ENCODE measurements around the gene SETD6.
A peak's percentile ranks its signal among the peaks of the same experiment; 100 is the strongest.

The SETD6 gene

DNA sequence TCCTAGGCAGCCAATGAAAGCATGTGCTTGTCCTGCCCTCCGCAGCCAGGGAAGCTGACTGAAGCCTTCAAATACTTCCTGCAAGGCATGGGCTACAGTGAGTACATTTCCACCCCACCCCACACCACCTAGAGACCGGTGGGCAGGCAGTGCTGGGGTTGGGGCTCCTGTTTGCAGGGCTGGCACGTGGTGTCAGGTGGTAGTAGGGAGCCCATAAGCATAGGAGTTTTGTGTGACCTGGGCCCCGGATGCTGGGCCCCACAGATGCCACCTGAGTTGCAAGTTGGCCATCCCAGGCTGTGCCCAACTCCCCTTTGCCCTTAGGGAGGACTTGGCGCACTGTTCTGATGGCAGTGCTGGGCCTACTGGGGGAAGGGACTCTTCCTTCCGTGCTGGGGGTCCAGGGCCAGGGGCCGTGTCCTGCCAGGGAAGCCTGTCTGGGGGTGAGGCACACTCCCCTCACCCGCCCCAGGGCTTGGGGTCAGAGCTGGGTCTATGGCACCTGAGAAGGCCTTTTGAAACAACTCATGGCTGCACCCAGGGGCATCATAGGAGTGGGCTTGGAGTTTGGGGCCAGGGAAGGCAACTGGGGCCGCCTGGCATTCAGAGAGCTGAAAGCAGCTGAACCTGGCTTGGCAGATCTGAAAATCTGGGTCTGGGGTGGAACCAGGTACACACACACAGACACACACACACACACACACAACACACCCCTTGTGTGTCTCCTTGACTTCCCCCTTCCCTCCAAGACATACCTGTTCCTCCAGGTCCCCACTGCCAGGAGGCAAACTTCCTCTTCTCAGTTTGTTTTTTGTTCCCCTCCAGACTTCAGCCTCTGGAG is 5.8 kb upstream of the SETD6 start:
- Histone ChIP-seq H3K36me3 (ENCODE audit: insufficient read depth, low read length) (peaks cover 4% of the 10 kb centered on the region; the same call in 1 of the 2 replicates), H3K9me3 (ENCODE audit: insufficient read depth, low read depth, low read length) (no peaks in the 10 kb centered on the region), H3K4me1 (ENCODE audit: insufficient read depth, low read length) (no peaks in the 10 kb centered on the region), H3K27ac (ENCODE audit: low read depth, low read length) (no peak overlapping the region), H3K27me3 (ENCODE audit: insufficient read depth, low read length) (no peaks in the 10 kb centered on the region), H3K4me3 (ENCODE audit: low read length) (no peak overlapping the region), H3K9ac (ENCODE audit: low read depth, low read length) (no peak overlapping the region)
- 92% methylated on average over 9 of the region's 9 CpGs for WGBS

DNA sequence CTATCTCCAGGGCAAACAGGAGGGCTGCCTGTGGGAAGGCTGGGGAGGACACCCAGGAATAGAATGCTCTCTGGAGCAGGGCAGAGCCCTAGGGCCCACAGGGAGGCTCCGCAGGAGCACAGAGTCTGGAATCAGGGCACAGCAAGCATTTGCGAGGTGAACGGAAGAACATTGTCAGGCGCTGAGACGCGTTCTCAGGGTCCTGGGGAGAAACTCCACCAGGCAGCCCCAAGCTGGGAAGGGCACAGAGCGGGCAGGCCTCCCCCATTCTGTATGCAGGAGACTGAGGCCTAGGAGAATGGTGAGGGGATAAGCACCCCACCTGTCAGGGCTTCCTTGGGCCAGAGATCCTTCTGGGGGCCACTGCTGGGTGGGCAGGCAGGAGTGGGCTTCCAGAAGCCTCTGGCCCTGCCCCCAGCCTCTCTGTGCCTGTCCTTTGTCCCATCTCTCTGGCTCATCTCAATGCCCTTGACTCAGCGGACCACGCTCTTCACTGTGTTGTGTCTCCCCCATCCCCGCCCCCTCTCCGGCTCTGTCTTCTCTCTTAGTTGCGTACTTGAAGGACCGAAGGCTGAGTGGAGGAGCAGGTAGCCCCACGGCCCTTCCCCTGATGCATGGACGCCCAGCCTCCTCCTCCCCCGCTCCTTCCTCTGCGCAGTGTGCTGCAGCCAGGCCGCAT is 5.1 kb upstream of the SETD6 start:
- Histone ChIP-seq H3K4me3 (ENCODE audit: low read length) (no peak overlapping the region), H3K9ac (ENCODE audit: low read depth, low read length) (0 out of 2 replicates have a peak overlapping the region, but pooled peaks have one; percentile 26), H3K27me3 (ENCODE audit: insufficient read depth, low read length) (no peaks in the 10 kb centered on the region), H3K27ac (ENCODE audit: low read depth, low read length) (no peak overlapping the region), H3K36me3 (ENCODE audit: insufficient read depth, low read length) (peaks cover 4% of the 10 kb centered on the region; the same call in 1 of the 2 replicates), H3K9me3 (ENCODE audit: insufficient read depth, low read depth, low read length) (no peaks in the 10 kb centered on the region), H3K4me1 (ENCODE audit: insufficient read depth, low read length) (no peaks in the 10 kb centered on the region)
- 88% methylated on average over 18 of the region's 18 CpGs for WGBS

DNA sequence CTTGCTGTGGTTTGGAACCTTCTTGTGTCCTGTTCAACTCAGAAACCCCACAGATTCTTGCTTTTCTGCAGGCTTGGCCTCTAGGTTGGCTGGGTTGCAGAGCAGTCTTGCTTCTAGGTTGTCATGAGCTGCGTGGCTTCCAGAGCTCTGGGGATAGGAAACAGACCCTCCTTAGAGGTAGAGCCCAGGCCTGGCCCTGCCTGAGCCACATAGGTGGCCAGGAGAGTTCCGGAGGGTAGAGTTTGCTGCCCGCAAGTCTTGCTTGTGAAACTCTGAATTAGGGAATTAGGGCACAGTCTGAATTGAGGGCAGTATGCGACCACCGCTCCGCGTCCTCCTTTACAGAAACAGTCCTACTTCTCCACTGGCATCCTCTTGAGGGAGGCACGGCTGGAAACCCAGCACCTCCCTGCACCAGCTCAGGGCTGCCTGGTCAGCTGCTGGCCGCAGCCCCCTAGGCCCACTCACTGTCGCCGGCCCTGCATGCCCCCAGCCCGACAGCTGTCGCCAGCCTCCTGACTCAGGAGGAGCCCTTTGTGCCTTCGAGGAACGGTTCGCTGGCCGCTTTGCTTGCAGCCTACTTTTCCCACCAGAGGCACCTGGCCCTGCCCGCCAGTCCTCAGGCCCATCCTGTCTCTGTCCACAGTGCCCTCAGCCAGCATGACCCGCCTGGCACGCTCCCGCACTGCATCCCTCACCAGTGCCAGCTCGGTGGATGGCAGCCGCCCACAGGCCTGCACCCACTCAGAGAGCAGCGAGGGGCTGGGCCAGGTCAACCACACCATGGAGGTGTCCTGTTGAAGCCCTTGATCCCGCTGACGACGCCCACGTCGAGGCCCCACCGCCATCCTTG is 4.3 kb upstream of the SETD6 start:
- no peak overlapping the region for H3K27ac ChIP-seq (ENCODE audit: low read depth, low read length)
- H3K4me1 ChIP-seq (ENCODE audit: insufficient read depth, low read length) = no peaks in the 10 kb centered on the region
- peak overlapping the region; percentile 26; the same call in 1 of the 2 replicates for H3K9ac ChIP-seq (ENCODE audit: low read depth, low read length)
- 95% methylated on average over 30 of the region's 30 CpGs for WGBS
- no peaks in the 10 kb centered on the region for H3K9me3 ChIP-seq (ENCODE audit: insufficient read depth, low read depth, low read length)
- no peak overlapping the region for H3K4me3 ChIP-seq (ENCODE audit: low read length)
- peaks cover 4% of the 10 kb centered on the region; the same call in 1 of the 2 replicates for H3K36me3 ChIP-seq (ENCODE audit: insufficient read depth, low read length)
- no peaks in the 10 kb centered on the region for H3K27me3 ChIP-seq (ENCODE audit: insufficient read depth, low read length)

DNA sequence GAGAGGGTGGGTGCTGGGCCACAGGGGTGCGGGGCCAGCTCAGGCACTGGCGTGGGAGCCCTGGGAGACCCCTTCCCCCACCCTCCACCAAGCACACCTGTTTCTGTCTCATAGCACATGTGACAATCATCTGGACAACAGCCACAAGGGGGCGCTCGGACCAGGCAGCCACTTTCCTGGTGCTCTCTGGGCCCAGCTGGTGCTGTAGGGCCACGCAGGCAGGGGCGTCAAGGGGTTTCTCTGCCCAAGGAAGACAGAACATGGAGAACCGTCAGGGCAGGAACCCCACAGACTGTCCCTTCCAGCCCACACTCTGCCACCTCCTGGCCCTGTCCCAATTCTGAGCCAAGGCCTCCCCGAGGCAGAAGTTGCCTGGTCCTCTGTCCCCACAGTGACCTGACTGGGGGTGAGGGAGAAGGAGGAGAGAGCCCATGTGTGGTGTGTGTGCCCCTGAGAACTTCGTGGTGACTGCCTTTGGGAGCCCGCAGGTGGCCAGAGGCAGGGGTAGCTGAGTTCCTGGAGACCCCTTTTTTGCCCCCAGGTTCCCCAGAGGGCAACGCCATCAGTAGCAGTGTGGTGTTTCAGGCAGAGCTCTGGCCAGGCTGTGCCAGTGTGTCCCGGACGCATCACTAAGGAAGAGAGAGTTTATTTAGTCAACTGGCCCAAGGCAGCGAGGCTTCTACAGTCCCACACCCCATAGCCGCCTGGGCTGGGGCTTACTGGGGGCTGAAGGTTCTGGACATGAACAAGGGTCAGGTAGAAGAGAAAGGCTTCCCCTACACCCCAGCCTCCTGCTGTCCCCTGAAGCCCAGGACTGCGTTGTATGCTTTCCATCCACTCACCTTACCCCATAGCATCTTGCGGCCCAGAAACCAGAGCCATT is 3.1 kb upstream of the SETD6 start:
- Histone ChIP-seq H3K36me3 (ENCODE audit: insufficient read depth, low read length) (peaks cover 14% of the 10 kb centered on the region), H3K9me3 (ENCODE audit: insufficient read depth, low read depth, low read length) (no peaks in the 10 kb centered on the region), H3K27ac (ENCODE audit: low read depth, low read length) (no peak overlapping the region), H3K4me1 (ENCODE audit: insufficient read depth, low read length) (peaks cover 7% of the 10 kb centered on the region; the same call in 1 of the 2 replicates), H3K9ac (ENCODE audit: low read depth, low read length) (no peak overlapping the region), H3K4me3 (ENCODE audit: low read length) (no peak overlapping the region), H3K27me3 (ENCODE audit: insufficient read depth, low read length) (no peaks in the 10 kb centered on the region)
- 59% methylated on average over 15 of the region's 17 CpGs for WGBS

DNA sequence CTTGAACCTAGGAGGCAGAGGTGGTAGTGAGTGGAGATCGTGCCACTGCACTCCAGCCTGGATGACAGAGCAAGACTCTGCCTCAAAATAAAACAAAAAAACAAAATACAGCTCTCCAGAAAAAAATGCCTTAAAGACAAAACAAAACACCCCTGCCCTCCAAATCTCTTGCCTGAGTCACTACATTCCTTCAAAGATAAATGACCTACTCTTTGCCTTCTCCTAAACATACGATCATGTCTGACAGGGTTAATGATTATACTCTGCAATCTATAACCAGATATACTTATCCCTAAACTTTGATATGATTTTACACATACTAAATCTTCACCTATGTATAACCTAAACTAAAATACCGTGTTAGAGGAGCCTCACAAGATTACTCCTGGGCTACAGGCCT is 1.4 kb upstream of the SETD6 start:
- H3K9me3 ChIP-seq (ENCODE audit: insufficient read depth, low read depth, low read length) = no peaks in the 10 kb centered on the region
- no peak overlapping the region for H3K9ac ChIP-seq (ENCODE audit: low read depth, low read length)
- H3K27ac ChIP-seq (ENCODE audit: low read depth, low read length) = no peak overlapping the region
- 90% methylated on average over 3 of the region's 3 CpGs for WGBS
- H3K4me1 ChIP-seq (ENCODE audit: insufficient read depth, low read length) = peaks cover 7% of the 10 kb centered on the region; the same call in 1 of the 2 replicates
- no peaks in the 10 kb centered on the region for H3K27me3 ChIP-seq (ENCODE audit: insufficient read depth, low read length)
- H3K4me3 ChIP-seq (ENCODE audit: low read length) = 0 out of 2 replicates have a peak overlapping the region, but pooled peaks have one; percentile 66
- H3K36me3 ChIP-seq (ENCODE audit: insufficient read depth, low read length) = peaks cover 30% of the 10 kb centered on the region

DNA sequence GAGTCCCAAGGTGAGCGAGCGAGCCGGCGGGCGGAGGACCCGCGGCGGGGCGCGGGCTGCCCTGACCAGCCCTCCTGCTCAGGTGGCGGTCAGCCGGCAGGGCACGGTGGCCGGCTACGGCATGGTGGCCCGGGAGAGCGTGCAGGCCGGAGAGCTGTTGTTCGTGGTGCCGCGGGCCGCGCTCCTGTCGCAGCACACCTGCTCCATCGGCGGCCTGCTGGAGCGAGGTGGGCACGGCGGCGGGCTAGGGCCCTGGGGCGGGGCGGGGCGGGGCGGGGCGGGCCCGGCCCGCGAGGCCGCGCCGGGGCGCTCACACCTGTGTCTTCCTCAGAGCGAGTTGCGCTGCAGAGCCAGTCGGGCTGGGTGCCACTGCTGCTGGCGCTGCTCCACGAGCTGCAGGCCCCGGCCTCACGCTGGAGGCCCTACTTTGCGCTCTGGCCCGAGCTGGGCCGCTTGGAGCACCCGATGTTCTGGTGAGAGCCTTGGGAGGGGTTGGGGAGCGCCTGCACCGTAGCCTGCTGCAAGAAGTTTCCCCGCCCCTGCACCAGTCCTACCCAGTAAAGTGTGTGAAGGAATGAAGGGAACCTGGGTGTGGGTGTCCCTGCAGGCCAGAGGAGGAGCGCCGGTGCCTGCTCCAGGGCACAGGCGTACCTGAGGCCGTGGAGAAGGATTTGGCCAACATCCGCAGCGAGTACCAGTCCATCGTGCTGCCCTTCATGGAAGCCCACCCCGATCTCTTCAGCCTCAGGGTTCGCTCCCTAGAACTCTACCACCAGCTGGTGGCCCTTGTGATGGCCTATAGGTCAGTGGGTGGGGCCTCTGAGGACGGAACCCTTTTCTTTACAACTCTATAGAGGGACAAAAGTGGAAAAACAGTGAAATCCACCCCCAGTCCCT is 802 bp downstream of the SETD6 start:
- H3K27ac ChIP-seq (ENCODE audit: low read depth, low read length) = peak overlapping the region; percentile 76
- 12% methylated on average over 65 of the region's 66 CpGs for WGBS
- no peaks in the 10 kb centered on the region for H3K9me3 ChIP-seq (ENCODE audit: insufficient read depth, low read depth, low read length)
- peaks cover 48% of the 10 kb centered on the region for H3K36me3 ChIP-seq (ENCODE audit: insufficient read depth, low read length)
- H3K4me1 ChIP-seq (ENCODE audit: insufficient read depth, low read length) = peaks cover 7% of the 10 kb centered on the region; the same call in 1 of the 2 replicates
- H3K4me3 ChIP-seq (ENCODE audit: low read length) = peak overlapping the region; percentile 66
- H3K27me3 ChIP-seq (ENCODE audit: insufficient read depth, low read length) = no peaks in the 10 kb centered on the region
- peak overlapping the region; percentile 87 for H3K9ac ChIP-seq (ENCODE audit: low read depth, low read length)

DNA sequence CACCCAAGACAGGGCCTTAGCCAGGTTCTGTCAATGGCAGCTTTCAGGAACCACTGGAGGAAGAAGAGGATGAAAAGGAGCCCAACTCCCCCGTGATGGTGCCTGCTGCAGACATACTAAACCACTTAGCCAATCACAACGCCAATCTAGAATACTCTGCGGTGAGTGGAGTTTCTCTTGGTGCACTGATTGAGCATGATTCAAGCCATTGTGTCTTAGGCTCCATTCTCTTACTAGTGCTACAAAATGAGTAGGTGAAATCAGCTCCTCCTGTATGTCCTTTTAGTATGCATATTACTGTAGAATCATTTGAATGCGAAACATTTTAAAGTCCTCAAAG is 1.4 kb downstream of the SETD6 start:
- peak overlapping the region; percentile 41; the same call in 1 of the 2 replicates for H3K27ac ChIP-seq (ENCODE audit: low read depth, low read length)
- no peaks in the 10 kb centered on the region for H3K9me3 ChIP-seq (ENCODE audit: insufficient read depth, low read depth, low read length)
- 0 out of 2 replicates have a peak overlapping the region, but pooled peaks have one; percentile 76 for H3K9ac ChIP-seq (ENCODE audit: low read depth, low read length)
- H3K36me3 ChIP-seq (ENCODE audit: insufficient read depth, low read length) = peaks cover 54% of the 10 kb centered on the region
- H3K4me1 ChIP-seq (ENCODE audit: insufficient read depth, low read length) = peaks cover 7% of the 10 kb centered on the region; the same call in 1 of the 2 replicates
- H3K27me3 ChIP-seq (ENCODE audit: insufficient read depth, low read length) = no peaks in the 10 kb centered on the region
- H3K4me3 ChIP-seq (ENCODE audit: low read length) = peak overlapping the region; percentile 66
- 94% methylated on average over 3 of the region's 4 CpGs for WGBS

DNA sequence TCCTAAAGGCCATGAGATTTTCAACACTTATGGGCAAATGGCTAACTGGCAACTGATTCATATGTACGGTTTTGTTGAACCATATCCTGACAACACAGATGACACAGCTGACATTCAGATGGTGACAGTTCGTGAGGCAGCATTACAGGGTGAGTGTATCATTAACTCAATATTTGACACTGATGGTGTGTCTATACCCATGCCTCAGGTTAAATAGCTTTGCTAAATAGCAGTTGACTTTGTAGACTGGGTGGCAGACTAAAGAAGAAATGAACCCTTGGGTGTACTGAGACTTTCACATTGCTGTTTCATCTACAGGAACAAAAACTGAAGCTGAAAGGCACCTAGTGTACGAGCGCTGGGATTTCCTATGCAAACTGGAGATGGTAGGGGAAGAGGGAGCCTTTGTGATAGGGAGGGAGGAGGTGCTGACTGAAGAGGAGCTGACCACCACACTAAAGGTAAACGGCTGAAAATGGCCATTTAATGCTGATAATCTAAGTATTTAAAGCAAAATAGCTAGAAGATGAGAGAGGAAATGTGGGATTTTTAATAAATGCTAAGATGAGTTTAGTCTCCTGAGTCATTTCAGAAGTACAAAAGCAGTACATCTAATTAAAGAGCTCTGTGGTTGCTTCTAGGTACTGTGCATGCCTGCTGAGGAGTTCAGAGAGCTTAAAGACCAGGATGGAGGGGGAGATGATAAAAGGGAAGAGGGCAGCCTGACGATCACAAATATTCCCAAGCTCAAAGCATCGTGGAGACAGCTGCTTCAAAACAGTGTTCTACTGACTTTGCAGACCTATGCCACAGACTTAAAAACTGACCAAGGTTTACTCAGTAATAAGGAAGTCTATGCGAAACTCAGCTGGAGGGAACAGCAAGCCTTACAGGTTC is 3.0 kb downstream of the SETD6 start:
- no peaks in the 10 kb centered on the region for H3K9me3 ChIP-seq (ENCODE audit: insufficient read depth, low read depth, low read length)
- no peak overlapping the region for H3K4me3 ChIP-seq (ENCODE audit: low read length)
- H3K36me3 ChIP-seq (ENCODE audit: insufficient read depth, low read length) = peaks cover 70% of the 10 kb centered on the region
- H3K4me1 ChIP-seq (ENCODE audit: insufficient read depth, low read length) = peaks cover 7% of the 10 kb centered on the region; the same call in 1 of the 2 replicates
- H3K9ac ChIP-seq (ENCODE audit: low read depth, low read length) = no peak overlapping the region
- H3K27me3 ChIP-seq (ENCODE audit: insufficient read depth, low read length) = no peaks in the 10 kb centered on the region
- no peak overlapping the region for H3K27ac ChIP-seq (ENCODE audit: low read depth, low read length)
- WGBS = 93% methylated on average over 8 of the region's 8 CpGs

DNA sequence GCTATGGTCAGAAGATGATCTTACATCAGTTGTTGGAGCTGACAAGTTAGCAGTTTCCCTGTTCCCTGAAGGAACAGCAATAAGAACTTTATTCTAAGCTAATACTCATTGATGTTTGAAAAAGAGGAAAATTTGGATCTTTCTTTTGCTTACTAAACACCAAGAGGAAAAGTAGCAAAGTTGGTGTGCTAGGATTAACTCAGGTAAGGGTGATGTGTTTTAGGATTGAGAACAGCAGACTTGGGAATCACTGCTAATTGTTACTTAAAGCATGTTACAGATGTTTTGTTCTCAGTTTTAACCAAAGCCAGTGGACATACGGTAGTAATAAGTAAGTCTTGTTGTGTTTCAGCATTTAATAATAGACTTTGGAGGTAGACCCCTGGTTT is 3.7 kb downstream of the SETD6 start:
- H3K27me3 ChIP-seq (ENCODE audit: insufficient read depth, low read length) = no peaks in the 10 kb centered on the region
- H3K9ac ChIP-seq (ENCODE audit: low read depth, low read length) = no peak overlapping the region
- 100% methylated on average over 1 of the region's 1 CpG for WGBS
- no peaks in the 10 kb centered on the region for H3K9me3 ChIP-seq (ENCODE audit: insufficient read depth, low read depth, low read length)
- H3K4me3 ChIP-seq (ENCODE audit: low read length) = no peak overlapping the region
- peaks cover 7% of the 10 kb centered on the region; the same call in 1 of the 2 replicates for H3K4me1 ChIP-seq (ENCODE audit: insufficient read depth, low read length)
- H3K27ac ChIP-seq (ENCODE audit: low read depth, low read length) = no peak overlapping the region
- H3K36me3 ChIP-seq (ENCODE audit: insufficient read depth, low read length) = peaks cover 76% of the 10 kb centered on the region

Data from HUES64 (cell line).